HepG2 (cell line): ENCODE measurements around the gene CAVIN1. TPM values are rescaled to one million over a fixed set of nuclear protein-coding genes. Genes with fewer than 3 reads are reported as not detected.

Experiments
- AKAP8 ChIP-seq: sonication (generic); formaldehyde crosslinking; IDR thresholded peaks from 2 replicates; pipeline ENCODE4 v1.5.1; 2020; ENCODE audit warnings: mild to moderate bottlenecking, missing genetic modification reagents
- BRCA1 ChIP-seq: sonication (generic); formaldehyde crosslinking; IDR thresholded peaks from 2 replicates; pipeline ENCODE4 v1.4.0; 2020; ENCODE audit warnings: missing genetic modification reagents
- HMGA1 ChIP-seq: sonication (generic); formaldehyde crosslinking; conservative IDR thresholded peaks from 2 replicates; pipeline ENCODE4 v1.4.0; 2020; ENCODE audit warnings: missing genetic modification reagents
- HNRNPK ChIP-seq: fragments of 200-400 bp; formaldehyde crosslinking; IDR thresholded peaks from 2 replicates; pipeline ENCODE4 v1.6.1; 2018; ENCODE audit warnings: low read length, low read depth, moderate library complexity, mild to moderate bottlenecking; ENCODE audit not compliant: poor library complexity, severe bottlenecking
- KAT7 ChIP-seq: IDR thresholded peaks from 2 replicates; pipeline ENCODE4 v1.6.1; 2018; ENCODE audit warnings: borderline replicate concordance, missing compliant biosample characterization
- KDM3A ChIP-seq: IDR thresholded peaks from 2 replicates; pipeline ENCODE4 v1.6.1; 2018; ENCODE audit warnings: low read depth, missing compliant biosample characterization
- LRRFIP1 ChIP-seq: sonication (generic); formaldehyde crosslinking; conservative IDR thresholded peaks from 2 replicates; pipeline ENCODE4 v1.4.0; 2020; ENCODE audit warnings: missing genetic modification reagents
- NAIF1 ChIP-seq: sonication (generic); formaldehyde crosslinking; IDR thresholded peaks from 2 replicates; pipeline ENCODE4 v1.5.0; 2020; ENCODE audit warnings: mild to moderate bottlenecking, missing genetic modification reagents, borderline replicate concordance
- NFYB ChIP-seq: sonication (generic); formaldehyde crosslinking; IDR thresholded peaks from 2 replicates; pipeline ENCODE4 v1.4.0; 2020; ENCODE audit warnings: missing genetic modification reagents
- PAX8 ChIP-seq: sonication (generic); formaldehyde crosslinking; IDR thresholded peaks from 2 replicates; pipeline ENCODE4 v1.8.0; 2022; ENCODE audit warnings: mild to moderate bottlenecking, missing genetic modification reagents, borderline replicate concordance
- PHB2 ChIP-seq: fragments of 450-650 bp; IDR thresholded peaks from 2 replicates; pipeline ENCODE4 v1.6.1; 2018; ENCODE audit not compliant: partially characterized antibody
- RNF2 ChIP-seq: fragments of 450-650 bp; conservative IDR thresholded peaks from 2 replicates; pipeline ENCODE4 v1.6.1; 2016; ENCODE audit warnings: low read depth
- SSRP1 ChIP-seq: IDR thresholded peaks from 2 replicates; pipeline ENCODE4 v1.6.1; 2016; ENCODE audit warnings: control low read depth
- STAG1 ChIP-seq: sonication (generic); formaldehyde crosslinking; IDR thresholded peaks from 2 replicates; pipeline ENCODE4 v1.4.0; 2020; ENCODE audit warnings: missing genetic modification reagents
- THRA ChIP-seq: sonication (generic); formaldehyde crosslinking; IDR thresholded peaks from 2 replicates; pipeline ENCODE4 v1.4.0; 2020; ENCODE audit warnings: missing genetic modification reagents, borderline replicate concordance
- ZBTB7B ChIP-seq: sonication (generic); formaldehyde crosslinking; IDR thresholded peaks from 2 replicates; pipeline ENCODE4 v1.4.0; 2020; ENCODE audit warnings: missing genetic modification reagents
- ZC3H13 ChIP-seq: sonication (generic); formaldehyde crosslinking; IDR thresholded peaks from 2 replicates; pipeline ENCODE4 v1.8.1; 2023; ENCODE audit warnings: mild to moderate bottlenecking, missing genetic modification reagents, moderate library complexity
- ZMYM2 ChIP-seq: sonication (generic); formaldehyde crosslinking; IDR thresholded peaks from 2 replicates; pipeline ENCODE4 v1.8.0; 2022; ENCODE audit warnings: mild to moderate bottlenecking, missing genetic modification reagents
- ZMYM4 ChIP-seq: sonication (generic); formaldehyde crosslinking; IDR thresholded peaks from 2 replicates; pipeline ENCODE4 v1.8.1; 2023; ENCODE audit warnings: mild to moderate bottlenecking, missing genetic modification reagents
- ZNF205 ChIP-seq: IDR thresholded peaks from 2 replicates; pipeline ENCODE4 v1.6.1; 2018; ENCODE audit warnings: missing biosample characterization, missing genetic modification reagents
- ZNF556 ChIP-seq: sonication (generic); formaldehyde crosslinking; IDR thresholded peaks from 2 replicates; pipeline ENCODE4 v1.4.0; 2020; ENCODE audit warnings: mild to moderate bottlenecking, missing genetic modification reagents, borderline replicate concordance
- polyA plus RNA-seq, 8 experiments: library from polyadenylated mRNA; depleted of rRNA in 3 of 8; stranded (reverse) in 7 of 8; unstranded in 1 of 8; fragments of >200 nt; fragmentation: Illumina TruSeq in 4 of 8; extraction: Trizol in 4 of 8; gene quantifications; 2 replicates each; pipeline versions ENCODE4 v1.2.1 to v1.2.3, GENCODE V29; 2011 to 2016; ENCODE audit warnings: low read depth in 4 of 8, missing spikeins in 1 of 8, mixed read lengths in 1 of 8; ENCODE audit not compliant: insufficient read depth in 1 of 8
- total RNA-seq, 5 experiments: library from RNA; depleted of rRNA; stranded (reverse); fragments of >200 nt; fragmentation: Illumina TruSeq; extraction: Trizol; gene quantifications; 2 replicates each; pipeline ENCODE4 v1.2.3, GENCODE V29; 2016; ENCODE audit warnings: low read depth in 1 of 5
- TF ChIP-seq, protein P1 (sequence below): sonication (generic); formaldehyde crosslinking; IDR thresholded peaks from 2 replicates; pipeline ENCODE4 v1.5.0; 2020; ENCODE audit warnings: mild to moderate bottlenecking, missing genetic modification reagents
- TF ChIP-seq, protein P2 (sequence below): sonication (generic); formaldehyde crosslinking; IDR thresholded peaks from 2 replicates; pipeline ENCODE4 v1.4.0; 2020; ENCODE audit warnings: missing genetic modification reagents

The CAVIN1 gene
- total and polyA plus RNA-seq, 2 of the 13 experiments (the other 11 are each of a cell fraction or from before 2014, with no cell fraction given): 15.9 to 25.5 TPM

GRCh38 chr17:42428141-42428944 lies 5.3 kb upstream of the CAVIN1 start (continued):
- TF ChIP-seq, protein P1, sequence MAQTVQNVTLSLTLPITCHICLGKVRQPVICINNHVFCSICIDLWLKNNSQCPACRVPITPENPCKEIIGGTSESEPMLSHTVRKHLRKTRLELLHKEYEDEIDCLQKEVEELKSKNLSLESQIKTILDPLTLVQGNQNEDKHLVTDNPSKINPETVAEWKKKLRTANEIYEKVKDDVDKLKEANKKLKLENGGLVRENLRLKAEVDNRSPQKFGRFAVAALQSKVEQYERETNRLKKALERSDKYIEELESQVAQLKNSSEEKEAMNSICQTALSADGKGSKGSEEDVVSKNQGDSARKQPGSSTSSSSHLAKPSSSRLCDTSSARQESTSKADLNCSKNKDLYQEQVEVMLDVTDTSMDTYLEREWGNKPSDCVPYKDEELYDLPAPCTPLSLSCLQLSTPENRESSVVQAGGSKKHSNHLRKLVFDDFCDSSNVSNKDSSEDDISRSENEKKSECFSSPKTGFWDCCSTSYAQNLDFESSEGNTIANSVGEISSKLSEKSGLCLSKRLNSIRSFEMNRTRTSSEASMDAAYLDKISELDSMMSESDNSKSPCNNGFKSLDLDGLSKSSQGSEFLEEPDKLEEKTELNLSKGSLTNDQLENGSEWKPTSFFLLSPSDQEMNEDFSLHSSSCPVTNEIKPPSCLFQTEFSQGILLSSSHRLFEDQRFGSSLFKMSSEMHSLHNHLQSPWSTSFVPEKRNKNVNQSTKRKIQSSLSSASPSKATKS: no peak
- TF ChIP-seq ZMYM2: peak; percentile 24; the same call in 1 of the 2 replicates
- no peak for TF ChIP-seq NAIF1
- TF ChIP-seq ZBTB7B (CRISPR knock-in tag): no peak
- no peak for TF ChIP-seq KDM3A (CRISPR knock-in tag)
- TF ChIP-seq AKAP8 (CRISPR knock-in tag): no peak
- TF ChIP-seq NFYB: no peak
- peak; percentile 29; the same call in 1 of the 2 replicates for TF ChIP-seq THRA (CRISPR knock-in tag)
- TF ChIP-seq SSRP1 (CRISPR knock-in tag): peak; percentile 91
- 0 out of 2 replicates have a peak, but pooled peaks have one; percentile 27 for TF ChIP-seq ZMYM4 (CRISPR knock-in tag)
- peak; percentile 79 for TF ChIP-seq STAG1 (CRISPR knock-in tag)
- no peak for TF ChIP-seq BRCA1 (CRISPR knock-in tag)
- TF ChIP-seq PHB2: no peak
- 0 out of 2 replicates have a peak, but pooled peaks have one; percentile 30 for TF ChIP-seq ZNF205 (CRISPR knock-in tag)
- TF ChIP-seq ZC3H13 (CRISPR knock-in tag): no peak
- no peak for TF ChIP-seq RNF2
- TF ChIP-seq LRRFIP1: no peak
- TF ChIP-seq PAX8 (CRISPR knock-in tag): no peak
- TF ChIP-seq, protein P2, sequence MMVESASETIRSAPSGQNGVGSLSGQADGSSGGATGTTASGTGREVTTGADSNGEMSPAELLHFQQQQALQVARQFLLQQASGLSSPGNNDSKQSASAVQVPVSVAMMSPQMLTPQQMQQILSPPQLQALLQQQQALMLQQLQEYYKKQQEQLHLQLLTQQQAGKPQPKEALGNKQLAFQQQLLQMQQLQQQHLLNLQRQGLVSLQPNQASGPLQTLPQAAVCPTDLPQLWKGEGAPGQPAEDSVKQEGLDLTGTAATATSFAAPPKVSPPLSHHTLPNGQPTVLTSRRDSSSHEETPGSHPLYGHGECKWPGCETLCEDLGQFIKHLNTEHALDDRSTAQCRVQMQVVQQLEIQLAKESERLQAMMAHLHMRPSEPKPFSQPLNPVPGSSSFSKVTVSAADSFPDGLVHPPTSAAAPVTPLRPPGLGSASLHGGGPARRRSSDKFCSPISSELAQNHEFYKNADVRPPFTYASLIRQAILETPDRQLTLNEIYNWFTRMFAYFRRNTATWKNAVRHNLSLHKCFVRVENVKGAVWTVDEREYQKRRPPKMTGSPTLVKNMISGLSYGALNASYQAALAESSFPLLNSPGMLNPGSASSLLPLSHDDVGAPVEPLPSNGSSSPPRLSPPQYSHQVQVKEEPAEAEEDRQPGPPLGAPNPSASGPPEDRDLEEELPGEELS: no peak; the same call in 1 of the 2 replicates
- no peak for TF ChIP-seq HNRNPK
- TF ChIP-seq ZNF556 (CRISPR knock-in tag): no peak; the same call in 1 of the 2 replicates
- no peak for TF ChIP-seq KAT7 (CRISPR knock-in tag)
- TF ChIP-seq HMGA1: no peak
